Inferior parietal cortex (tissue), 1 donor: ENCODE data around the gene MTHFSD.

ENCODE experiments used
- DNase-seq: peaks from one replicate; pipeline ENCODE4 v3.0.0-alpha.2; 2016; ENCODE audit errors: extremely low spot score

Gene MTHFSD

DNA sequence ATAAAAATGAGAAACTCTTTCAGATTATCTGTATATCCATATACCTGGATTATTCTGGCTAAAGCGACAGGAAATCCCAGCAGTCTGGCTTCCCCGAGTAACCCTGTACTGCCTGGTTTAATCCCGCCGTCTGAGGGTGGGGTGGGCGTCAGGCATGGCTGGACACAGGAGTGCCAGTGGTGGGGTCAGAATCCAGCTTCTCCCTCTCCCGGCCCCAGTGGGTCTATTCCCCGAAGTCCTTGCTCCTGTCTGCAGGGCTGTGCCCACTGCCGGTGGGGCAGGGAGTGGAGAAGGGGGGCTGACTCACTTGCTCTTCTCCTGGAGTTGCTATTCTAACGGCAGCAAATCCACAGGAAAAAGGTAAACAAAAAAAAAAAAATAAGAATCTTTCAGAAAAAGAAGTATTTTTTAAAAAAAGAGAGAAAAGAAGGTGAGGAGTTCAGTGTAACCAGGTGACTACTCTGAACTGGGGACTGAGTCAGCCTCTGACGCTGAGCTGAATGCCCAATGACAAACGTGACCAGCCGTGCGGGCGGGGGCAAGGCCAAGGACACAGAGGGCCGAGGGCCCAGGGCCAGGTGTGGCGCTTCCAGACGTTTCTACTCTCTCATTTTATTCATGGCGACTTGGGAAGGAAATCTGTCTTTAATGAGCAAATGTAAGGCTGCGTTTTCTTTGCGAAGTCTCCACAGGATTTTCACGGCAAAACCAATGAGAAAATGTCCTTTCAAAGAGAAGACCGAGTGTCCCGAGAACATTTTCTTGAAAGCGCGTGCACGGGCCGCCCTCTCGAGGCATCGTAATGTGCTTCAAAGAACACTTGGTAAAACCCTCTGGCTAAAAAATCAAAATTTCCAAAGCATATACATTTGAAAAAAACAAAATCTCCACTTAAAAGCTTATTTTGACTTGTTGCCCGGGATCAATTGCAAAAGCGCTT is 24.5 kb downstream of the MTHFSD start:
- DNase-seq = no peak

DNA sequence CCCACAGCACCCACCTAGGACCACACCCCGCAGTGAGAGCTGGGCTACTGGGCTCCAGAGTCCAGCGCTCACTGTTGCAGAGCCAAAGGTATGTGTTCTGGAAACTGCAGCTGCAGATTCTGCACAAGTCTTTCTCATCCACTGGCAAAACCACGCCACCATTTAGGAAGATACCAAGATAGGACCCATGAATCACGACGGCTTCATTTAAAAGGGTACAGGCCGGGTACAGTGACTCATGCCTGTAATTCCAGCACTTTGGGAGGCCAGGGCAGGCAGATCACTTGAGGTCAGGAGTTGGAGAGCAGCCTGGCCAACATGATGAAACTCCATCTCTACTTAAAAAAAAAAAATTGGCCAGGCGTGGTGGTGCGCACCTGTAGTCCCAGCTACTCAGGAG is 25.9 kb downstream of the MTHFSD start:
- DNase-seq = no peak

DNA sequence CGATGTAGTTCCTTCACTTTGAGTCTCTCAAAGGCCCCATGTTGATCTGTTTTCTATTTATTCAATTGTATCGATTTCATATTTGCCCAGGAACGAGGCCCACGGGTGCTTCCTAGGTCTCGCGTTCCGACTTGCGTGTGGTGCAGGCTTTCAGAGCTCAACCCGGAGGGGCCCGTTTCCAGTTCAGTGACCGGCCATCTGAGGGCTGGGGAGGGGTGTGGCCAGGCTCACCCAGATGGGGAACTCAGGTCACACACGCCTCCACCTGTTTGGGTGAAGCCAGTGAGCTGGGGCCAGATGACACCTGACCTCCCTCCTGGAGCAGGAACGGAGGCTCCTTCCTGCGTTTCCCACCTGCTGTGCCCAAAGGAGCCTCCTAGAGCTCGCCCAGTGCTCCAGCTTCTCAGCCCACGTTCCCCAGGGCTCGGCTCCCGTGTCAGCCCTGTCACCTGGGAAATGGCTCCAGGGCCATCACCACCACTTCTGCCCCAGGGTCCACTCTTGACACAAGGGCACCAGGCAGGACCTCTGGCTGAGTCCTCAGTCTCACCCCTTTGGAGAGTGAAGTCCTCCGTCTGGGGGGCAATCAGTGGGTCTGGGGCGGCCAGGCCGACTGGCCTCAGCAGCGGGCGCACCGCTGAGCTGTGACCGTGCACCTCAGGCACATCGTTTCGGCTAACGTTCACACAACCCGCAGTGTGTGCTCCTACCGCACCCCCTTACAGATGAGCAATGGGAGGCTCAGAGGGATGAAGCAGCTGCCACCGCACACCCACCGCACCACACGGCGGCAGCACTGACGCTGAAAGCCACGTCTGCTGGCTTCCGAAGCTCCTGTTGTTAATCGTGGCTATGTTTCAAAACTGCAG is 26.7 kb downstream of the MTHFSD start:
- no peak for DNase-seq

DNA sequence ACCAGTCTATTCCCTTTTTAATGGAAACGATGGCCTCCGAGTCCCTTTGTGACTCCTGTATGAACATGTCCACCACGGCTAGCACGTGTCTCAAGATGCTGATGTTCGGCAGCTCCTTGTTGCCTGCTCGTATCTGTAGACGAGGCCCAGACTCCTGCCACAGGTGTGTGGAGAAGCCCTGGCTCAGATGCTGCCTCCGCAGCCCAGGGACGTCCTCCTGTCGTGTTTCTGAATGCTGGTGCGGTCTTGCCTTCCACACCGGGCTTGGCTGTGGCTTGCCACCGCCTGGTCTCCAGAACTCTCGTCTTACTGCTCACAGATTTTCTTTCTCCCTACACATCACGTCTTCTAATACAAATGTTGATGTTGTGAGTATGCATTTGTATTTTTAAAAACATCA is 27.7 kb downstream of the MTHFSD start:
- no peak for DNase-seq

DNA sequence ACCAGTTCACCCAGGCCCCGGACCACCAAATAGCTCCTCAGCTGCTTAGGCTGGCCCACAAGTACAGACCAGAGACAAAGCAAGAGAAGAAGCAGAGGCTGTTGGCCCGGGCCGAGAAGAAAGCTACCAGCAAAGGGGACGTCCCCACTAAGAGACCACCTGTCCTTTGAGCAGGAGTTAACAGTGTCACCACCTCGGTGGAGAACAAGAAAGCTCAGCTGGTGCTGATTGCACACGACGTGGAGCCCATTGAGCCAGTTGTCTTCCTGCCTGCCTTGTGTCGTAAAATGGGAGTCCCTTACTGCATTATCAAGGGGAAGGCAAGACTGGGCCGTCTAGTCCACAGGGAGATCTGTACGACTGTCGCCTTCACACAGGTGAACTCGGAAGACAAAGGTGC is 29.3 kb downstream of the MTHFSD start:
- no peak for DNase-seq

DNA sequence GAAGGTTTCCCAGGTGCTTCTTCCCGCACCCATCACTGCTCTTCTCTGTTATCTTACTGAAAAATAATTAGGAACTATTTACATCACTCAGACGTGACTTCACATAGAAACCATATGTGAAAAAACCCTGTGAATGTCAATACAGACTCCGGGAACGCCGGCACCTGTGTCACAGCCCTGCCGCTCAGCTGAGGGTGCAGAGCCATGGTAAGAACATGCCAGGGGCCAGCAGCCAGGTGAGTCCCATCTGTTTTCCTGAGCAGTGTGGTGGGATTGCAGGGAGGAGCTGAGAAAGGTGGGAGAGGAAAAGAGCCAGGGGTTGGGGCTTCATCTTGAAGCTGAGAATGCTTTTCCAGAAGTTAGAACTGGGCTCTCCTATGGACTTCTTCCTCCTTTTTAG is 31.0 kb downstream of the MTHFSD start:
- DNase-seq = no peak

DNA sequence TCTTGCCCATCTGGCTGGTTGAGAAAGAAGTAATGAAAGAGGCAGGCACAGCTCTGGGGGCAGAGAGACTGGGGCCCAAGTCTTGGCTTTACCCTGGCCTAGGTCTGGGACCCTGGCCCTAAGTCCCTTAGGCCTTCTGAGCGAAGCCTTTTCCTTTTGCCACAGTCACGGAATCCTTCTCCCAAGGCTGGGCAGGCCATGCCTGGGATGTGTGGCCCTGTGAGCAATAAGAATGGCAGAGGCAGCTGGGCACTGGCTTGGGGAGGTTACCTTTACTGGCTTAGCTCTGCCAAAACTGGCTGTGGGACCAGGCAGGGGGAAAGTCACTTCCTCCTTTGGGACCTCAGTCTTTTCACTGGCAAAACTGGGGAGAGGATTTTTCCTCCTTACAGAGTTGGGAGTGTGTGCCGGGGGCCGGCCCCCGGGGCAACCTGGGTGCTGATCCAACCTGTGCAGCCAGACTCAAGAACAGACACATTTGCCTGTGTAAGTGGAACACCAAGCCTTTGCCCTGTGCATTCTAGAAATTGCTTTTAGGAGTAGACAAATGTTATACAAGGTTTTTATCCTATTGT is 31.8 kb downstream of the MTHFSD start:
- DNase-seq = no peak

DNA sequence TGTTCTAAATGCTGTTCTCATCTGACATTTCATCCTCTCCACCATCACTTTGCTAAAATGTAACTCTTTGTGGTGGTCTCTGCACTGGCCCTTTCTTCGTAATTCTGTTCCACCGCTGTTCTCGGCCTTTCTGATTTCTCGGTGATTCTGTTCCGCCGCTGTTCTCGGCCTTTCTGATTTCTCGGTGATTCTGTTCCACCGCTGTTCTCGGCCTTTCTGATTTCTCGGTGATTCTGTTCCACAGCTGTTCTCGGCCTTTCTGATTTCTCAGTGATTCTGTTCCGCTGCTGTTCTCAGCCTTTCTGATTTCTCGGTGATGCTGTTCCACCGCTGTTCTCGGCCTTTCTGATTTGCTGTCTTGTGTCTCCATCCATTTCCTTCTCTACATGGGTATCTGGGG is 32.4 kb downstream of the MTHFSD start:
- no peak for DNase-seq

DNA sequence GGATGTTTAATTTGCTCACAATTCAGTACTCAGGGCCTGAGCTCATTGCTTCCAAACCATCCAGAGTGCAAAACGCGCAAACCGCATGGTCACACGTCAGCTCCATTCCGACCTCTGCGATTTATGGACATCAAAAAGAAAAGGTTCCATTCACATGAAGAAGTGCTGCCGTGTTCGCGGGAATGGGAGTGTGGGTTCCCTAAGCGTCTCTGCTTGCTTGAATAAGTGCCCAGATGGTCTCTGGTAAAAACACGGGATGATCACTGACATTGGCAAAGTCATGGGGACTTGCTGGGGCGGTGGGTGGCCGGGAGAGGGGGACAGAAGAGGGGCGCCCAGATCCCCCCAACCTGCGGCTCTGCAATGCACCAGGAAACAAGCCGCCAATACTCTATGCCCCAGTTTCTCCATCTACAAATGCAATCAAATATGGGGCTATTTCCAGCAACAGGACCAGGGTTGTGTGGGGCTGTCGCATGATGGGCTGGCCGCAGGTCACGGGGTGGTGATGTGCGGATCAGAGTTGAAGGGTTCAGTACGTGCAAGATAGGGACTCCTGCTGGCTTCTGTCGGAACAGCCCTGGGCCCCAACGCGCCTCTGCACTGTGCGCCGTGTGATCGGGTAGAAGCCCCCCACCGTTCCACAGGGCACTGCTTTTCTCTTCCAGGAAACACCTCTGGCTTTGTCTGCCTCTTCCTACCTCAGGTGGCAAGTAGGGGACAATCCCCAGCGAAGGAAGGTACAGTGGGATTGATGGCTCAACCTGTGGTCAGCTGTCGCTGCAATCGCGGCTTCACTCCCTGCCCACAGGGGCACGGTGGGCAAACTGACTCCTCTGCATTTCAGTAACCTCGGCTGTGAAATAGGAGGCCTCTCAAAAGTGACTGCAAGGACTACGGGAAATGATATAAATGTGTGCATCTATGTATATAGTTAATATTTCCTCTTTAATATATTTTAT is 33.5 kb downstream of the MTHFSD start:
- DNase-seq = no peak

DNA sequence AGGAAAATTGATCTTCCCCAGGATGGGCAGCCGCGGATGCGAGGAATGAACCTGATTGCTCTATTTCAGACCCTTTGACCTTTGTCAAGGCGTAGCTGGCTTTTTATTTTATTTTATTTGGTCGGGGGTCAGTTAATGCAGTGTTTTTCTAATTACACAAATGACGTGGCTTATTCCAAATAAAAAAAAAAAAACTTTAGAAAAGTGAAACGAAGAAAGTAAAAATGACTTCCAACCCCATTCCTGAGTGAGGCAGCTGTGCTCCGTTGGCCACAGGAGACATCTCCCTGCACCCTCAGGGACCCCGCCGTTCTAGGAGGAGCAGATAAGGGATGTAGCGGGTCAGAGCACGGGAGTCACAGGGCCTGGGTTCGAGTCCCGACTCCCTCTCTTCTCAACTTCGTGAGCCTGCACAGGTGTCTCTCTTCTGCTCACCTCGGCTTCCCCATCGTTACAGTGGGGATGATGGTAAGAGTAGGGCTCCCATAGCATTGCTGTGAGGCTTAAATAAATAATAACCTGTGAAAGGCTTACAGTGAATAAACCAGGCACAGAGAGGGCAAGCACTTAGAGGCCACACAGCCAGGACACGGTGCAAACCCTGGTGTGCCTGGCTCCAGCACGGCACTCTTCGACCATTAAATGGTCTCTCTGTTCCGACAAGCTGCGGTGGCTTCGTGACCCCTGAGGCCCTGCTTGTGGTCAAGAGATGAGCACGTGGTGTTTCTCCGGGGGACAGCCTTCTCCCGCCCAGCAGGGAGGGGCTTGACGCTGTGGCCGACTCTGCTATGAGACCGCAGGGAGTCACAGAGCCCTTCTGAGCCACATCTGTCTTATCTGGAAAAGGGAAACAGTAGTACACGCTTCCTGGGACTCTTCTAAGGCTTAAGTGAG is 34.5 kb downstream of the MTHFSD start:
- no peak for DNase-seq

DNA sequence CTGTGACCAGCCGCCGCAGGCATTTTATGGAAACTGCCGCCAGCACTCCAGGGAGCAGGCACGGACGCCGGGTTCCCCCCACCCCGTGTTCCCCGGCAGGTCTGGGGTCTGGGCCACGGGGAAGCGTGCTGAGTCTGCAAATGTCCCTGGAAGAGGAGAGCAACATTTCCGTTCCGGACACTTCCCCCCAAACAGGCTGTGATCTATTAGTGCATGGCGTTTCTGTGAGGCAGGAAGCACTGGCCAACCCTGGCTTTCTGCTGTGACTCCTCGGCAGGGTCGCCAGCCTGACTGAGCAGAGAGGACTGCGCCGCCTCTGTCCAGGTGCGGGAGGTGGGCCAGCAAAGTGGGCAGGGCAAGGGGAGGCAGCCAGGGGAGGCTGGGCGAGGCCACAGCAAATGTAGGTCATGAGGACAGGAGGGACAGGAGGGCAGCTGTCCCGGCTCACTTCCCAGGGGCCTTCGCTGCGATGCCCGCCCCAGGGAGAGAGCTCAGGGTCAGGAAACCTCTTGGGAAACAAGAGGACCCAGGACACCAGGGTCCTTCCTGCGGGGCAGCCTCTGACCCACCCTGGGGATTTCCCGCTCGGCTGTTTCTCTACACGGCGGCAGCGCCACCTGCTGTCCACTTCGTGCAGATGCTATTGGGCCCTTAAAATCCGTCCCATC is 35.3 kb downstream of the MTHFSD start:
- DNase-seq = peak; percentile 62

DNA sequence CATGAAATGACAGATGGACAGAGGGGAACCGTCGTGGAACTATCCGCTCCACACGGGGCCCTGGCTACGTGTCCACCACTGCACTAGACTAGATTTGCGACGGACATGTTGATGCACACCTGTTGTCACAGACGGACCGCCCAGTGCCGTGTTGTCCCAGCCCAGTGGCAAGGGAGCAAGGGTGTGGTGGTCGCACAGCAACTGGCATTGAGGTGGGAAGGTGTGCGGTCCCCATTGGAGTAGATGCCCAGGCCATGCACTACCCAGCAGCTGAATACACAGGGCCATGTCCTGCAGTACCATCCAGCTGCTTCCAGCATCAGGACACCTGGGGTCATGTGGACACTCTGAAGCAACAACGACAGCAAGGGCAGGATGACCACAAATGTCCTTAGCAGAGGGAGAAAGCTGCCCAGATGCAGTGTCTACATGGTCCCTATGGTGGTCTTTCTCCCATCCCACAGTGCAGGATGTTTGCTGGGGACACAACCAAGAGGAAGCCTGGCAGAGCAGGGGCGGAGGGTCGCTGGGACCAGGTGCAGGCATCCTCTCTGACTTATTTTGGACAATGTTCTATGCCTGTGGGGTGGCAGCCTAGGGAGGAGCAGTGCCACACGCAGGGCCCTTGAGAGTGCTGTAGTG is 35.9 kb downstream of the MTHFSD start:
- DNase-seq = no peak

DNA sequence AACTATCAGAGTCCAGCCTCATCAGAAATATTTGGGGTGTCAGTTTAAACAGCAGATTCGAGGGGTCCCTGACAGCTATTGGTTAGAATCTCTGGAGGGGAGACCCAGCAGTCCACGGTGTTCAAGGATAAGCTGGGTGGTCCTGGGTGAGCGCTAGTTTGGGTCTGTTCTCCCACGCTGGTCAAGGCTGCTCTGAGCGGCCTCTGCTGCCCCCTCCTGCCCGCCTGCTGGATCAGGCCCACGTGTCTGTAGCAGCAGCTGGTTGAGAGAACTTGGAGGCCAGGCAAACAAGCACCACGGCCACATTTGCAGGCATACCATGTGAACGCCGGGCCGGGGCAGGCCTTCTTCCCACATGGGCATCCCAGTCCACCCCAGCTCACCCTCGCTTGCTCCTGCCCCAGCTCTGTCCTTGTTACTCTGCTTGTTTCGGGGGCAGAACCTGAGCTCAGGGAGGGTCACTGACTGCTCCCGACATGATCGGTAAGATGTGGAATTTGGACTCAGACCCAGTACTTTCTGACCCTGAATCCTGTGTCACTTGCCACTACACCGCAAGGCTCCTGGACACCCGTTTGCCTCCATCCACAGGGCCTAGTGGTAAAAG is 37.3 kb downstream of the MTHFSD start:
- peak; percentile 61 for DNase-seq

DNA sequence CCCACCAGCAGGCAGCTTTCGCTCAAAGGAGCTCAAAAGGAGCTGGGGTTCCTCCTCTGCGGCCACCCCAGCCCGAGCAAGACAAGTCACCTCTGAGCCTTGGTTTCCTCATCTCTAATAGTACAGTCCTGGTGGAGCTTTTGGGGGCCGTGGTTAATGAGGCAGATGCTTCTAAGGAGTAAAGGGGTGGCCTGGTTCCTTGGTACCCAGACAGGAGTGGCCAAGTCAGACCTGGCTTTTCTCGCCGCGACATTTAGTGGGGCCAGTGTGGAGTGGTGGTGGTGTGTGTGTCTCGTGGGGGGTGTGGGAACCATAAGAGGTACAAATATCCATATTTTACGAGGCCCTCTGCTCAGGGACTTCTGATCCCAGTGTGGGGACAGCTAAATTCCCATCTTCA is 38.0 kb downstream of the MTHFSD start:
- no peak for DNase-seq

DNA sequence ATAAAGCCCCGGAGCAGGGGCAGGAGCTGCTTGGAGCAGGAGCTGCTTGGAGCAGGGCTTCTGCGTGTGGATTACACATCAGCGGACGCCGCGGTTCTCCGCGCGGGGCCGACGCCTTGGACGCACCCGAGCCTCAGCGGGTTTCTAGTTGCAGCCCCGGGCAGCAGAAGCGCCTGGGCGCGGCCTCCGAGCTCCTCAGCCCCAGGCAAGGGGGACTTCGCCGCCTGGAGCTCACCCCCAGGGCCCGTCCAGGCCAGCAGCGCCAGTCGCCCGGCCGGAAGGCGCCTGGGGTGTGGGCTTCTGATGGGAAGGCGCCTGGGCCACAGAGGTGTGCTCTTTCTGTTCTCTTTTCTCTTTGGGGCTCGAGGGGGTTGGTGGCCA is 38.4 kb downstream of the MTHFSD start:
- no peak for DNase-seq

DNA sequence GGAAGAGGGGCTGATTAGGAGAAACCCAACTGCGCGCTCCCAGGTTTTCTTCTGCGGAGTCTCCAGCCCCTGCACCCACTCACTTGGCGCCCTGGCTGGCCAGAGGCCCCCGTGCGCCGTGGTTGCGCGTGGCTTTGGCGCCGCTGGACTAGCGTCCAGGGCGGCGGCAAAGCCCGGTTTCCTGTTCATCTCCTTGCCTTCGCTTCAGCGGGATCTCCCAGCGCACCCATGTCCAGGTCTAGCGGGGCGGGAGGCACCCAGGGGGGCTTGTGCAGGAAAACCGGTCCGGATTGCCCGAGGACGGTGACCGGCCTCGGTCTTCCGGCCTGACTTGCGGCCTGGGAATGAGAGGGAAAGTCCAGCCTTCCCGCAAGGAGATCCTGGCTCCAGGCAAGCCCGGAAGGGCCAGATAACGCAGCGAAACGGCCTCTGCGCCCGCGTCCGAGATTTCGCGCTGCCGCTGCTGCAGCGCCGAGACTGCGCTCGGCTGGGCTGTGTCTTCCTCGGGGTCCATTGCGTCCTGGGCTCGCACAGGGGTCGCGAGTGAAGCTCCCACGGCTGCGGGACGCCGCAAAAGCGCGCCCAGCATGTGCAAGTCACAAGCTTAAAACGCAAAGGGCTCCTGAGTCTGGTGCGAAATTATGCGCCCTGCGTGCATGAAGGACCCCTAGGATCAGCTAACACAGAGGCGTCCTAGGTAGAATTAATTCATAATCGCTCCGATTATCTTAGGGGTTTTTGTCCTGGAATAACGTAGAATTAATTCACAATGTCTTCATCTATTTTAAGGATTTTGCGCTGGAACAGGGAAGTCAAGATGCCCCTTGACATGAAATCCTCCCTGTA is 39.0 kb downstream of the MTHFSD start:
- no peak for DNase-seq

DNA sequence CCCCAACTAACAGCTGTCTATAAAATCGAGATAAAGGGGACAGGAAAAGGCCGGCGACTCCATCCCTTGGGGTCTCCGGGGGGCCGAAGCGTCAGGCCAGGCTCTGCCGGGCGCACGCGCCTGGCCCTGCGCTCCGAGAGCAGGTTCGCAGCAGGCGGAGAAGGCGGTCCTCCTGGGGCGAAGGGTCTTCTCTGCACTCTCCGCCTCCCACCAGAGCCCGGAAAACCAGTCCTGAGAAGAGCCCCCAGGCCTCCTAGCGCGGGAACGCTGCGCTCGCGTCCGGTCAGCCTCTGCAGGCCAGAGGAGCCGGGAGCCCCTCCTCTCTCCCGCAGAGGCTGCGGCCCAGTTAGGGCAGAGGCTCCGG is 39.6 kb downstream of the MTHFSD start:
- no peak for DNase-seq
